G401.6 (cell line): Measurements from ENCODE around the gene AKAIN1.

Source experiments
- FAIRE-seq: peaks from 2 replicates; lab custom pipeline; 2012; peaks lifted over from hg19 to GRCh38; lab: Jason Lieb, UNC

The AKAIN1 gene

DNA sequence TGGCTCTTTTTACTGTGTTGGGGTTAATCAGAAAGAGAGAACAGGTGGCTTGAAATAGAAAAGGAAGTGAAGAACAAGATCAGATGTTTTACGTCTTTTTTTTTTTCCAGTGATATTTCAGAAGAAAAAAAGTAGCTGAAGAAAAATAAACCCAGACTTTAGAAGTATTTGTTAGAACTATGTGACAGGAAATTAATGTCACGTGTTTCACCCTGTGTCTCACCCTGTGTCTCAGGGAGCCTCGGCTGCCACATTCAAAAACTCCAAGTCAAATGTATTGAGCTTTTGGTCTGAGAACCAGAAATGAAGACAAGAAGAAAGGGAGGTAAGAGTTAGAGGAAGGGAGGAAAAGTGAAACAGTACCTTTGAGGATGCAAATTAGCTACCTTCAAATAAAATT lies 38.0 kb downstream of the AKAIN1 start:
- no peak for FAIRE-seq

DNA sequence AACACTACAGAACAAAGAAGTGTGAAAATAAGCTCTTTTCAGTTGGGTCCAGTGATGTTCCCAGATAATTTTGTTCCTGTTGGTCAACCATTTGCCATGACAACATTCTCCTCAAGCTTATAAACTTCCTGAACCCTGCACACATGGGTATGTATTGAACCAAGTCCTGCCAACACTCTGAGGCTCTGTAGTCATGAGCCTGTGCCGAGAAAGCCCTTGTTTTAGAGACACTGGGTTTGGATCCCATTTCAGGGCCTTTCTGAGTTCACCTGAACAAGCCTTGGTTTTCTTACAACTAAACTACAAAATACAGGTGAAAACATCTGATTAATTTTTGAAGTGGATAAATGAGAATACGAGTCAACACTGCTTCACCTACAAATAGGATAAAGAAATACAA lies 38.5 kb downstream of the AKAIN1 start:
- FAIRE-seq = no peak

GRCh38 chr18:5158172-5158571 lies 38.9 kb downstream of the AKAIN1 start:
- FAIRE-seq = no peak

GRCh38 chr18:5155907-5156287 lies 41.2 kb downstream of the AKAIN1 start:
- FAIRE-seq = no peak

DNA sequence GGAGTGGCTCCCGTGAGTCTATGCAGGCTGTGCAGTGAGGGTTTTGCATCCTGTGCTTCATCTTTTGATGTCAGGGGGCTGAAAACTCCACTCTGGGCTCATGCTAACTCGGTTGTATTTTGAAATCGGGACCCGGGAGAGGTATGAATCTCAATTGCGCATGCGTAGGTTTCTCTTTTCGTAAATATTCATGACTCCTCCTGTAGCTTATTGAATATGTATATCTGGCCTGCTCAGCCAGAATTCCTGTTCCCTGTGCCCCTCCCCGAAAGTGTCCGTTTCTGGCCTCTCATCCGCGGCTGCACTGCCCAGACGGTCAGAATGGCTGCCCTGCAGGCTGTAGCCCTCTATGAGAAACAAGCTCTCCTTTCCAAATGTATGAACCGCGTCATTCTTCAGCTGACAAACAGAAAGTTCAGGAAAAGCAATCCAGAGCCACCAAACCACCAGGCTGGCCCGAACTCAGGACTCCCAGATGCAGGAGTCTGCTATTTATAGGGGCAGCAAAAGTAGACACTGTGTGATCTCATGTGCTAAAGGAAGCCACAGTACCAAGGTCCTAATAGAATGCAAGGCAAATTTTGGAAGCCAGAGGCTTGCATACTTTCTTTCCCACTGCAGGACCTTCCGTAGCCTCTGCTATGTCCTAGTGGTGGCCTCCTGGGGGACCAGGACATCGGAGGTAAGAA lies 41.7 kb downstream of the AKAIN1 start:
- FAIRE-seq = no peak

DNA sequence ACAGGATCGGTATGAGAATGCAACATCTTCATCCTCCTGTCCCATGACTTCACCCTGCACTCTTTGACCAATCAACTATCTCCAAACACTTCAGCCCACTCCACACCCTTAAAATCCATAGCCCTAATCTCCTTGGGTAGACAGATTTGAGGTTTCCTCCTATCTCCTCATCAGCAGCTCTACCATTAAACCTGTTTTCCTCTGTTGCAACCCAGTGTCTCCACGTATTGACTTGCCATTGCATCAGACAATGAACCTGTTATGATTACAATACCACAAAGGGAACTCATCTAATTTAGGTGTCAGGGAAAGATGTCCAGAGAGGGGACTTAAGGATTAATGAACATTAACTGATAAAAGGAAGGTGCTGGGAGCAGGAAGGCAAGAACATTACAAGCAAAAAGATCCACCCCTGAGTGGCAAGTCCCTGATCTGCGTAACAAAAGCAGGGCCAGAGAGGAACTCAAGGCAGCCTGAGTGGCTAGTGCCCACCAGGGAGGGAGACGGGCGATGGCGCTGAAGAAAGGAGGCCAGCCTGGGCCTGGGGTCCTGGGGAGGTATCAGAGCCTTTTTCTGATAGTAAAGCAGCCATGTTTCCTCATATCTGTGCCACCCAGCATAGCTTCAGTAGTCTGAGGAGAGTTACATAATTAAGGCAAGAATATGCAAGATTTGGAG lies 44.6 kb downstream of the AKAIN1 start:
- FAIRE-seq = no peak

DNA sequence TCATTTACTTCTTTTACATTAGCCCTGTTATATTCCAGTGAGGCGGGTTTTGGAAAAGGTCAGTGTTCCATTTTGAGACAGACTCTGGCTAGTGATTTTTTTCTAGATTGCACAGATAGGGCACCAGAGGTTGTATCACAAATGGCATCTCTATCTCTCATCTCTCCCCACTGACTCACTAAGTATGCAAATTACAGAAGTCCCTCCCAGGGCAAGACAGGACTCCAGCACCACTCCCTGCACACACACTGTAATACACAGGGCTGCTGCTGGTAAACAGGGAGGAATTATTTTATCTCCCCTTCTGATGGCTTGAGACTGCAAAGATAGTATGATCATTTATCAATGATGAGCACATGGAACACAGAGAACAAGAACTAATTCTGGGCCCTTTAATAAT lies 46.2 kb downstream of the AKAIN1 start:
- FAIRE-seq = no peak

GRCh38 chr18:5146093-5146492 lies 51.0 kb downstream of the AKAIN1 start:
- no peak for FAIRE-seq

GRCh38 chr18:5145168-5145825 lies 51.8 kb downstream of the AKAIN1 start:
- no peak for FAIRE-seq

- no peak for FAIRE-seq
Observed at GRCh38 chr18:5144629-5145028, 52.4 kb downstream of the AKAIN1 start.

DNA sequence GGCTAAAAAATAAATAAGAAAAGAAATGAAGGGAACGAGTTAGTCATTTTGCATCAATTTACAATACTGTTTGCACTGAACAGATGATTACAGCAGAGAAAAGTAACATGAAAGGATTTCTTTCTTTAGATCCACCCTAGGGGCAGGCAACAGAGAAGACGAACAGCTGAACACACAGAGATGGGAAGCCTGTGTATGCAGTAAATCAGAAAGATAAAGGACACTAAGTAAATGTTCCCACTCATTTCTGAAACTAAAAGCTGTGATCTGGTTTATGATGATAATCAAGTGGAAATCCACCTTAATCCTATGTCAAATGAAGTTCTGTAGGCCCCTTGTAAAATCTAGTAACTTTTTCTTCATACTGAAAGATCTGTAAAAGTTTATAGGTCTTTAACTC lies 54.2 kb downstream of the AKAIN1 start:
- FAIRE-seq = no peak

GRCh38 chr18:5142131-5142530 lies 54.9 kb downstream of the AKAIN1 start:
- FAIRE-seq = no peak

GRCh38 chr18:5137261-5137660 lies 59.8 kb downstream of the AKAIN1 start:
- FAIRE-seq = no peak

DNA sequence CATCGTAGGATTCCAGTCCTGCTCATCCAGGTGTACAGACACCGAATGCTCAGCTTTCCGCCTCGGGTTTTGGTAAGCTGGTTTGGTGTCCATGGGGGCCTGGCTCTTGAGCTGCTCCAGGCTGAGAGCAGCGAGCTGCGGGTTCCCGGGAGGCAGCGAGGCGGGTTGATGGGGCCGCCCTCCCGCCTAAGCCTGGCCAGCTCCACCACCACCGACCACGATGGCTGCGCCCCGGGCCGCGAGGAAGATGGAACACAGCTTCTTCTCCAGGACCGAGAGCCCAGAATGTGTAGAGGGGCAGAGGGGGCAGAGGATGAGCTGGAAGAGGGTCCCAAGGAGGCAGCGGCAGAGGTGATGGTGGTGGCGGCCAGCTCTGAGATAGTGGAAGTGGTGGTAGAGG lies 64.1 kb downstream of the AKAIN1 start:
- no peak for FAIRE-seq

DNA sequence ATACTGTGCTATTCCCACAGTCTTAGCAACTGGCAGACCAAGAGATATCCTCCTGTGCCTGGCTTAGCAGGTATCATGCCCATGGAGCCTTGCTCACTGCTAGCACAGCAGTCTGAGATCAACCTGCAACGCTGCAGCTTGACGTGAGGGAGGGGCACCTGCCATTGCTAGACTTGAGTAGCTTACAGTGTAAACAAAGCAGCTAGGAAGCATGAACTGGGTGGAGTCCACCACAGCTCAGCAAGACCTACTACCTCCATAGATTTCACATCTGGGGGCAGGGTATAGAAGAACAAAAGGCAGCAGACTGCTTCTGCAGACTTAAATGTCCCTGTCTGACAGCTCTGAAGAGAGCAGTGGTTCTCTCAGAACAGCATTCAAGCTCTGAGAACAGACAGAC lies 74.8 kb downstream of the AKAIN1 start:
- FAIRE-seq = no peak

DNA sequence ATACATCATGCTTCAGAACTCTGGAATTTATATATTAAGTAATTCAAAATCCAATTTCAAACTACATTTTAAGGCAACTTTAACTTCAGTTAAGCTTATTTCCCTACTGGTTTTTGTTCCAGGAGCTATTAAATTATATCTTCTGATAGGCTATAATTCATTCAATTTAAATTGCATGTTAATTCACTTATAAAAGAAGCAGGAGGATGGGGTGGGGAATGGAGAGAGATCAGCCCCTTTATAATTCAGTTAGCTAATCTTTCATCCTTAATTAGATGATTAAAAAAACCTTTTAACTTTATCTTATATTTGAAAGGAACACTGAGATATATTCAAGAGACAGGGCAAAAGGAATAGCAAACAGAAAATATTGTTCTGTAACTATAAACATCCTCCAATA lies 86.8 kb downstream of the AKAIN1 start:
- FAIRE-seq = no peak

DNA sequence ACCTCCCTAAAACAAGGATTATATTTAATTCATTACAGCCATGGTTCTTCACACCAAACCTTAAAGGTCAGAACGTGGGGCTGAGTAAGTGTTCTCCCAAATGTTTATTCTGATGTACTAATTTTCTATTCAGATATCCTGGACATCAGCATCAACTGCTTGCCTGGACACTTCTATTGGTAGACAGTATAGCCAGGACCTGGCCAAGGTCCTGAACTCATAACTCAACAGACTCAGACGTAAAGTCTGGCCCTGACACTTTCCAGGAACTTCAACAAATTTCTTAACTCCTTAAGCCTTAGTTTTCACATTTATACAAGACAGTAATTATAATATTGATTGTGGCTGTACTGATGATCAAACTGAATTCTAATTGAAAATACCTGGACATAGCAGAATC lies 89.1 kb downstream of the AKAIN1 start:
- no peak for FAIRE-seq

DNA sequence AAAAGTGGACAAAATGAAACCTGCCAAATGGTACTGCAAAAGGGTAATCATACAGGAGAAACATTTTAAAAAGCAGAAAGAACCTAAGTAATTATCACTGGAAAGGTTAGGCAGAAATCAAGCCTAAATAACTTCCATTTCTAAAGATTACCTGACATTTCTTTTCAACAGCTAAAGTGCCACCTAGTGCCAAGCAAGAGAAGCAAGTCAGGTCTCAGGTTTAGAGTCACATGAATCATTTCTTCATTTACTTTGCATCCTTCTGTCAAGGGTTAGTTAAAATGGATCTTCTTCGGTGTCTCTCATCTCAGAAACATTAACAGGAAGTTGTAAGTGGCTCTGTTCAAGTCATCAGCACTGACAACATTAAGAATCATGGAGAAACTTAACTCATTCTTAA lies 90.3 kb downstream of the AKAIN1 start:
- no peak for FAIRE-seq

GRCh38 chr18:5104246-5104645 lies 92.8 kb downstream of the AKAIN1 start:
- FAIRE-seq = no peak

GRCh38 chr18:5103693-5104092 lies 93.4 kb downstream of the AKAIN1 start:
- FAIRE-seq = no peak

- no peak for FAIRE-seq
Observed at GRCh38 chr18:5103286-5103685, 93.8 kb downstream of the AKAIN1 start.

DNA sequence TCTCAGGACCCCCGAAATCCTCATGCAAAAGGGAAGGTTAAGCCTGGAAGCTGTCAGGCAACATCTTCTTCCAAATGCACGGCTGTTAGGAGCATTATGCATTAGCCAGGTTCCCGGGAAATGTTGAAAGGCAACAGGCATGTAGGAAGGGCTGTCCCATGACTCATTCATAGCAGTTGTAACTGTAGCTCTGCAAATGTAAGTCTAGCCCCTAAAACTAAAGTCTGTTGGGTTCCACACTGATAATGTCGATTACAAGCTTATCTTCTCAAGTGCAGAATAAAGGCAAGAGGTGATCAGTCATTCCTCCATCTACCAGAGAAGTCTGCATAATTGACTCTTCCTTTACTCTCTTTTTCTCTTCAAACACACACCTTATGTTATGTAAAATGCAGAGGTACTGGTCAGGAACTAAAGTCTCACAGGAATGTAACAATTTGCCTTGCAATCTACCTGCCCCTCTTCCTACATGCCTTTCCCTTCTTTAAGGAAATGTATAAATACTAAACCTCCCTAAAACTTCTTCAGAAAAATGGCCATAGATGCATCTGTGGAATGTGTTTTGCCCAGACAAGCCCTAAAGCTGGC lies 99.8 kb downstream of the AKAIN1 start:
- FAIRE-seq = no peak

DNA sequence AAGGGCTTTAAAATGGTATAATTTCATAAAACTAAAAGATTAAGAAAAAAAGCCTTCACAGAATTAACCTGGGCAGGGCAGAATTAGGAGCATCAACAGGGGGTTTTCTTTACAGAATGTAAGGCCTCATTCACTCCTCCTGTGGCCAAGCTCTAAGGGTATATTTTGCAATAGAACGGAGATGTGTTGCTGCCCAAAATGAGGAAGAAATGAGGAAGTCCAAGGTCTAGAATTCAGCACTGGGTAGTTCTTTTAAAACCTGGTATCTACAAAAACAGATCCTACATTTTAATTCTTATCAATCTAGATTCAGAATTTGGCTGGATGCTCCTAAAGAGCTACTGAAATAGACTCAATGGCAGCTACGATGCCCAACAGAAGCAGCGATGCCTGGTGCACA lies 101.8 kb downstream of the AKAIN1 start:
- FAIRE-seq = no peak
